Progenitor cell of endocrine pancreas (in vitro differentiated cells): ENCODE measurements around the gene TRIM74. TPM values are rescaled to one million over a fixed set of nuclear protein-coding genes. Genes with fewer than 3 reads are reported as not detected.
"Not testable (repeated sequence)": the region's sequence is repeated elsewhere in the genome, so short reads cannot be mapped to it uniquely, and the experiment has no call there.

Source experiments
- DNase-seq: peaks from one replicate; pipeline ENCODE4 v3.0.0; 2021; ENCODE audit warnings: low spot score; ENCODE audit not compliant: unreplicated experiment
- H3K27ac Mint-ChIP-seq: 2 replicates; pipeline ENCODE4 v1.8.0; 2021; ENCODE audit warnings: mild to moderate bottlenecking, moderate library complexity, mixed read lengths
- H3K27me3 Mint-ChIP-seq: 2 replicates; pipeline ENCODE4 v1.8.0; 2021; ENCODE audit warnings: mixed read lengths
- H3K36me3 Mint-ChIP-seq: 2 replicates; pipeline ENCODE4 v1.8.0; 2022; ENCODE audit warnings: mixed read lengths; ENCODE audit not compliant: insufficient read depth
- H3K4me1 Mint-ChIP-seq: 2 replicates; pipeline ENCODE4 v1.8.0; 2021; ENCODE audit warnings: low read depth, mixed read lengths
- H3K4me3 Mint-ChIP-seq: 2 replicates; pipeline ENCODE4 v1.8.0; 2021; ENCODE audit warnings: low read depth, mild to moderate bottlenecking, moderate library complexity, mixed read lengths
- H3K9me3 Mint-ChIP-seq: 2 replicates; pipeline ENCODE4 v1.8.0; 2021; ENCODE audit warnings: low read depth, mixed read lengths
- total RNA-seq: library from RNA; stranded (reverse); gene quantifications from 2 replicates; pipeline ENCODE4 v1.2.1, GENCODE V29; 2021

TRIM74 gene
- total RNA-seq, 1 donor from 2014 or later, result 2.1 TPM

- not testable (repeated sequence) for H3K27me3 Mint-ChIP-seq, H3K27ac Mint-ChIP-seq, H3K4me1 Mint-ChIP-seq, H3K9me3 Mint-ChIP-seq, H3K4me3 Mint-ChIP-seq, DNase-seq, H3K36me3 Mint-ChIP-seq
Measured at GRCh38 chr7:72974781-72975180, 5.5 kb upstream of the TRIM74 start.

GRCh38 chr7:72971505-72971904 lies 2.2 kb upstream of the TRIM74 start:
- not testable (repeated sequence) for H3K4me3 Mint-ChIP-seq, H3K4me1 Mint-ChIP-seq, H3K27ac Mint-ChIP-seq, DNase-seq, H3K9me3 Mint-ChIP-seq, H3K36me3 Mint-ChIP-seq, H3K27me3 Mint-ChIP-seq

- not testable (repeated sequence) for H3K27ac Mint-ChIP-seq, H3K4me1 Mint-ChIP-seq, H3K27me3 Mint-ChIP-seq, DNase-seq, H3K4me3 Mint-ChIP-seq, H3K36me3 Mint-ChIP-seq, H3K9me3 Mint-ChIP-seq
Measured at GRCh38 chr7:72969688-72970087, 422 bp upstream of the TRIM74 start.

GRCh38 chr7:72966892-72967291 lies 2.4 kb downstream of the TRIM74 start:
- not testable (repeated sequence) for H3K4me3 Mint-ChIP-seq, H3K9me3 Mint-ChIP-seq, H3K36me3 Mint-ChIP-seq, H3K27ac Mint-ChIP-seq, H3K27me3 Mint-ChIP-seq, H3K4me1 Mint-ChIP-seq, DNase-seq

GRCh38 chr7:72965186-72965975 lies 3.9 kb downstream of the TRIM74 start:
- DNase-seq, H3K27me3 Mint-ChIP-seq, H3K4me3 Mint-ChIP-seq, H3K36me3 Mint-ChIP-seq, H3K27ac Mint-ChIP-seq, H3K4me1 Mint-ChIP-seq, H3K9me3 Mint-ChIP-seq: not testable (repeated sequence)

GRCh38 chr7:72963056-72963455 lies 6.2 kb downstream of the TRIM74 start:
- H3K27ac Mint-ChIP-seq, H3K27me3 Mint-ChIP-seq, H3K4me1 Mint-ChIP-seq, H3K9me3 Mint-ChIP-seq, DNase-seq, H3K4me3 Mint-ChIP-seq, H3K36me3 Mint-ChIP-seq: not testable (repeated sequence)

GRCh38 chr7:72961346-72961650 lies 8.0 kb downstream of the TRIM74 start:
- not testable (repeated sequence) for H3K27me3 Mint-ChIP-seq, H3K4me3 Mint-ChIP-seq, H3K27ac Mint-ChIP-seq, H3K9me3 Mint-ChIP-seq, DNase-seq, H3K4me1 Mint-ChIP-seq, H3K36me3 Mint-ChIP-seq

- H3K27me3 Mint-ChIP-seq, H3K4me1 Mint-ChIP-seq, H3K9me3 Mint-ChIP-seq, H3K4me3 Mint-ChIP-seq, H3K36me3 Mint-ChIP-seq, DNase-seq, H3K27ac Mint-ChIP-seq: not testable (repeated sequence)
Measured at GRCh38 chr7:72960626-72961345, 8.5 kb downstream of the TRIM74 start.

GRCh38 chr7:72960029-72960428 lies 9.2 kb downstream of the TRIM74 start:
- H3K27ac Mint-ChIP-seq, H3K9me3 Mint-ChIP-seq, DNase-seq, H3K4me3 Mint-ChIP-seq, H3K4me1 Mint-ChIP-seq, H3K27me3 Mint-ChIP-seq, H3K36me3 Mint-ChIP-seq: not testable (repeated sequence)

GRCh38 chr7:72954563-72955198 lies 14.6 kb downstream of the TRIM74 start:
- H3K36me3 Mint-ChIP-seq, H3K9me3 Mint-ChIP-seq, H3K27ac Mint-ChIP-seq, H3K4me1 Mint-ChIP-seq, DNase-seq, H3K27me3 Mint-ChIP-seq: not testable (repeated sequence)
- H3K4me3 Mint-ChIP-seq, result peak overlapping the region; percentile 64

GRCh38 chr7:72953901-72954562 lies 15.2 kb downstream of the TRIM74 start:
- not testable (repeated sequence) for H3K9me3 Mint-ChIP-seq, H3K36me3 Mint-ChIP-seq, DNase-seq, H3K4me3 Mint-ChIP-seq, H3K27me3 Mint-ChIP-seq, H3K27ac Mint-ChIP-seq, H3K4me1 Mint-ChIP-seq

- not testable (repeated sequence) for H3K27me3 Mint-ChIP-seq, DNase-seq, H3K4me3 Mint-ChIP-seq, H3K4me1 Mint-ChIP-seq, H3K36me3 Mint-ChIP-seq, H3K9me3 Mint-ChIP-seq, H3K27ac Mint-ChIP-seq
Measured at GRCh38 chr7:72950432-72950831, 18.8 kb downstream of the TRIM74 start.

GRCh38 chr7:72949686-72950085 lies 19.6 kb downstream of the TRIM74 start:
- not testable (repeated sequence) for DNase-seq, H3K27ac Mint-ChIP-seq, H3K4me1 Mint-ChIP-seq, H3K9me3 Mint-ChIP-seq, H3K4me3 Mint-ChIP-seq, H3K36me3 Mint-ChIP-seq, H3K27me3 Mint-ChIP-seq
